ENCODE data around the gene TTC34. TPM values are rescaled to one million over a fixed set of nuclear protein-coding genes. Genes with fewer than 3 reads are reported as not detected.

TTC34 gene
- total and polyA plus RNA-seq, 10 of the 15 experiments (the other 5 are each of a cell fraction or from before 2014, with no cell fraction given) = 0.03 to 0.49 (median 0.05) TPM; not detected in 2

- RAD21 ChIA-PET (ENCODE audit: unreplicated experiment) = no interaction called here
- FAIRE-seq = no peak
- no peak for ATAC-seq
These were observed 35.8 kb upstream of the TTC34 start for GRCh38 chr1:2837316-2837715.

More at GRCh38 chr1:2837316-2837715, 35.8 kb upstream of the TTC34 start:
- ChIA-PET CTCF (no interaction called here), POLR2A (no interaction called here), SMC1A (ENCODE audit: uncharacterized antibody, unreplicated experiment) (no interaction called here)
- Histone ChIP-seq H2AFZ (ENCODE audit: control insufficient read depth, low read depth, low read length) (no peak overlapping the region), H3K9me3 (replicated peaks; ENCODE audit: control insufficient read depth, insufficient read depth, low read length) (no peaks in the 10 kb centered on the region; the same call in 2 of the 3 replicates), H3K27ac (ENCODE audit: control insufficient read depth, insufficient read depth) (no peak overlapping the region), H3K9ac (ENCODE audit: control insufficient read depth, insufficient read depth, low read length) (no peak overlapping the region), H3K79me2 (ENCODE audit: control insufficient read depth, insufficient read depth, low read length) (no peaks in the 10 kb centered on the region), H3K27me3 (replicated peaks in 1 of 2; ENCODE audit: control insufficient read depth in 2 of 2, insufficient read depth in 2 of 2, low read length in 1 of 2) (no peaks in the 10 kb centered on the region), H4K20me1 (ENCODE audit: control insufficient read depth, insufficient read depth) (no peaks in the 10 kb centered on the region), H3K4me1 (ENCODE audit: control insufficient read depth, insufficient read depth, low read length) (no peaks in the 10 kb centered on the region), H3K36me3 (ENCODE audit: control insufficient read depth in 2 of 2, insufficient read depth in 2 of 2, low read length in 1 of 2) (no peaks in the 10 kb centered on the region), H3K4me3 (no peak overlapping the region), H3K4me2 (ENCODE audit: control insufficient read depth, insufficient read depth) (no peak overlapping the region)
- in situ Hi-C loops (cut with MboI) (no loop called here), intact Hi-C loops (cut with micrococcal nuclease; ENCODE audit: unreplicated experiment) (no loop called here)
- no peak for DNase-seq (ENCODE audit: low read depth, low spot score)
- 11% methylated on average over 11 of the region's 11 CpGs for WGBS (ENCODE audit: insufficient coverage, insufficient replicate concordance, low lambda C conversion rate, missing lambda C conversion rate)
- BruUV-seq (replicated peaks) = no TSS peak
- TF ChIP-seq NFIC (IDR thresholded peaks at IDR 0.05; ENCODE audit: low read depth, low read length) (no peak), IKZF1 (conservative IDR thresholded peaks at IDR 0.05) (no peak), E2F4 (IDR thresholded peaks at IDR 0.05; ENCODE audit: low read depth, low read length) (no peak), SMAD1 (IDR thresholded peaks at IDR 0.05; ENCODE audit: low read depth, partially characterized antibody) (no peak), POLR2A (IDR thresholded peaks at IDR 0.05; ENCODE audit: low read depth, low read length) (no peak), ZNF592 (IDR thresholded peaks at IDR 0.05) (no peak), RELA (IDR thresholded peaks at IDR 0.05; ENCODE audit: borderline replicate concordance, partially characterized antibody) (no peak), RFX5 (IDR thresholded peaks at IDR 0.05; ENCODE audit: low read depth, low read length) (no peak), TBL1XR1 (IDR thresholded peaks at IDR 0.05; ENCODE audit: low read depth, low read length) (no peak), NRF1 (conservative IDR thresholded peaks at IDR 0.05; ENCODE audit: low read depth, low read length) (no peak), YBX1 (IDR thresholded peaks at IDR 0.05) (no peak), TAF1 (IDR thresholded peaks at IDR 0.05; ENCODE audit: borderline replicate concordance, low read depth, low read length) (no peak), TCF3 (IDR thresholded peaks at IDR 0.05; ENCODE audit: borderline replicate concordance, insufficient read depth, low read depth, low read length) (no peak), NR2C2 (IDR thresholded peaks at IDR 0.05; ENCODE audit: borderline replicate concordance, control insufficient read depth, insufficient read length, low read depth) (no peak)
- TF ChIP-seq, protein P1, sequence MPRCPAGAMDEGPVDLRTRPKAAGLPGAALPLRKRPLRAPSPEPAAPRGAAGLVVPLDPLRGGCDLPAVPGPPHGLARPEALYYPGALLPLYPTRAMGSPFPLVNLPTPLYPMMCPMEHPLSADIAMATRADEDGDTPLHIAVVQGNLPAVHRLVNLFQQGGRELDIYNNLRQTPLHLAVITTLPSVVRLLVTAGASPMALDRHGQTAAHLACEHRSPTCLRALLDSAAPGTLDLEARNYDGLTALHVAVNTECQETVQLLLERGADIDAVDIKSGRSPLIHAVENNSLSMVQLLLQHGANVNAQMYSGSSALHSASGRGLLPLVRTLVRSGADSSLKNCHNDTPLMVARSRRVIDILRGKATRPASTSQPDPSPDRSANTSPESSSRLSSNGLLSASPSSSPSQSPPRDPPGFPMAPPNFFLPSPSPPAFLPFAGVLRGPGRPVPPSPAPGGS (IDR thresholded peaks at IDR 0.05; ENCODE audit: borderline replicate concordance, insufficient read depth, low read depth, low read length, poor library complexity, severe bottlenecking) = no peak

All from GM12878 (cell line).